Measurements from ENCODE around the gene DGKH. TPM values are rescaled to one million over a fixed set of nuclear protein-coding genes. Genes with fewer than 3 reads are reported as not detected.
A peak's percentile ranks its signal among the peaks of the same experiment; 100 is the strongest.

The DGKH gene
- total RNA-seq, 1 donor from 2014 or later: 16.7 TPM

- no peak for DNase-seq (ENCODE audit: low read depth in 2 of 2)
Observed at GRCh38 chr13:42275506-42275905, 227.1 kb downstream of the DGKH start.

DNA sequence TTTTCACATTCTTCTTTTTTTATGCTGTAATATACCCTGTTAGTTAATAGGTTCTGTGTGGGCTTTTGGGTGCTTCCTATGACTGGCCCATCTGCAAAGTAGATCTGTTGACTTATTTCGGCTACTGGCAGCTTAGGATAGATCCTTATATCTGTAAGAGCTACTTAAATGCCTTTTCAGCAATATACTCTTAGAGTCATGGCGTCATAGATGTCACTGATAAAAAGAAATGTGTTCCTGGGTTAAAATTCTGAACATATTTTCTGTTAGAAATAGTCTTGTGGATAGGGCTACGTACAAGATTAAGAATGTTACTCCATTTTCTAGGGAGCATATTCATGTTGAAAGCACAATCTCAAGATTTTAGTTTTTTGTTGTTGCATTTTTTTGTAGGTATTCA, 228.2 kb downstream of the DGKH start:
- no peak for DNase-seq (ENCODE audit: low read depth in 2 of 2)

DNA sequence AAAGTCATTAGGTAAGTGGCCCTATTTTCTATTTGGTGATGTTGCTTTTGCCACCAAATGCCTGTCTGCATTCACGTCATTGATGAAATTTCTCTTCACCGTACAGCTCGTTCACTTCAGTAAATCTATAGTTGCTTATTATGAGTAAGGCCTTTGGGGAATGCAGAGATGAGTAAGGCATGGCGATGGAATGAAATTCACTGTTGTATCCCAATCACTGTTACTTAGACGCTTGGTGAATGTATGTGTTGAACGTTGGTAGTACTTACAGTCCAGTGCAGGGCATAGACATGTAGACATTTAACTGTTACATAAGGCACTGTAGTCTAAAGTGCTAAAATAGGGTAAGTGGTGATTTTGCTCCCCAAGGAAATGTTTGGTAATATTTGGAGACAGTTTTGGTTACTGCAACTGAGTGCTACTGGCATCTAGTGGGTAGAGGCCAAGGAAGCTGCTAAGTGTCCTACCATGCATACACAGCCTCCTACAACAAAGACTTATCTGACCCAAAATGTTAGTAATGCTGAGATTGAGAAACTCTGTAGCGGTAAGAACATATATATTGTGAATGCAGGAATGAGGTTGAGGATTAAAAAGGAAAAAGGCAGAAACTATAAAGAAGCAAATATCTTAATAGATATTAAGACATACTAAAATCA, 229.3 kb downstream of the DGKH start:
- no peak for DNase-seq (ENCODE audit: low read depth in 2 of 2)

GRCh38 chr13:42279080-42279479, 230.6 kb downstream of the DGKH start:
- DNase-seq (ENCODE audit: low read depth in 2 of 2): no peak

GRCh38 chr13:42279986-42280385, 231.5 kb downstream of the DGKH start:
- peak; percentile 51 to 88 for DNase-seq (ENCODE audit: low read depth in 2 of 2)

DNA sequence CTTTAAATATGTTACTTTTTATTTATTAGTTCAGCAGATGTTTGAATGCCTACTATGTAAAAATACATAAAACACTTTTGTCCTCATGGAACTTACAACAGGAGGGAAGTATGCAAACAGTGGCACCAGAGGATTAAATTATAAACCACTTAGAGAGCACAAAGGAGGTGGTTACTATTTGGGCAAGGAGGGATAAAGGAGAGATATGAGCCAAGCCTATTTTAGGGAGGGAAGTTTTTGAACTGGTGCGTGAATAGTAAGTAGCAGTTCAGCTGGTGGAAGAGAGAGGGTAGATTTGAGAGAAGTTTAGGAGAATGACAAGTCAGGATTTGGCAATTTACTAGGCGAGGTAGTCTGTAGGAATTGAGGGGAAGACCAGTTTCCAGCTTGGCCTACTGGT, 232.1 kb downstream of the DGKH start:
- no peak for DNase-seq (ENCODE audit: low read depth in 2 of 2)

DNA sequence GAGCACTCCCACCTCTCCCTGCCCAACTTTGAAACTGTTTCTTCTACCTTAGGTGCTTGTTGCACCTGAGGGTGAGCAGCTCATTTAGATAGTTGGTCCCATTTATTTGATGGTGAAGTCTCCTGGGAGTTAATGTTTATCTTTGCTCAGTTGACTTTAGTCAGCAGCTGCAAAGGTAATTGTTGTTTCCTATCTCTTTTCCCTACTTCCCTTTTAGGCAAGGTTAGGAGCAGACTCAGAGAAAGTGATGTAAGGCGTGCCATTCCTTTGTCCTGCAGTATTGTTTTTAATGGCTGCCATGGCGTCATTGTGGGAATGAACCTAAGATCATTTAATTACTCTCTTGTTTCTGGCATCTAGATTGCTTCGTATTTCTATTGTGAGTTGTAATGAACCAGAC, 235.1 kb downstream of the DGKH start:
- DNase-seq (ENCODE audit: low read depth in 2 of 2): peak; percentile 41 to 44

DNA sequence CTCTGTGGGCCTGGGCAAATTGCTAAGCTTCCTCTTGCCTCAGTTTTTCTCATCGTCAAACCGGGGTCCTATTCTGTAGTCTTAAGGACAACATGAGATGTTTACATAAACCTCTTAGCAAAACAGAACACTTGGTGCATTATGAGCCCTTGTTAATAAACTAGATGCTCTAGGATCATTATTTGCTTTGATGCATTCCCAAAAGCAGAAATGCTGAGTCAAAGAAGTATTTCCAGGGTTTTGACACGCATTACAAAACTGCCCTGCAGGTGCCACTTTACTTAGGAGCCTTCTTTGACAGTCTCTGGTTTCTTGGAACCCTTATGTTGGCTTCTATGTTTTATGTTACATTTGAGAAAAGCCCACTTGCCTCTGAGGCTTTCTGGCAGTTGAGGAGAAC, 235.6 kb downstream of the DGKH start:
- no peak for DNase-seq (ENCODE audit: low read depth in 2 of 2)

Other genes with a start within 250 kb of the DGKH start
- gene VWA8, start 87.5 kb upstream of the DGKH start, total RNA-seq: 5.2 and 5.4 TPM in 2 replicates
- 11.6 and 19.2 TPM in 2 replicates for gene AKAP11, start 223.5 kb downstream of the DGKH start, total RNA-seq

Measured in lung microvascular endothelial cell (primary cell).